ENCODE results near the gene WDR1. TPM values are rescaled to one million over a fixed set of nuclear protein-coding genes. Genes with fewer than 3 reads are reported as not detected.

WDR1 gene
- total RNA-seq, 1 experiment from 2014 or later = 258 TPM

- H3K4me3 ChIP-seq = no peak overlapping the region
- TF ChIP-seq EZH2 (IDR thresholded peaks at IDR 0.05; ENCODE audit: low read depth) = no peak
- TF ChIP-seq CTCF (conservative IDR thresholded peaks at IDR 0.05) = no peak
- H3K4me2 ChIP-seq = no peak overlapping the region
- no peaks in the 10 kb centered on the region for H3K9me3 ChIP-seq (ENCODE audit: insufficient read depth, low read depth)
- H3K36me3 ChIP-seq (ENCODE audit: low read depth) = 0 out of 2 replicates have a peak, but pooled peaks cover 4% of the 10 kb centered on the region
- H3K79me2 ChIP-seq (ENCODE audit: low read depth) = peaks cover 10% of the 10 kb centered on the region
- no peak overlapping the region for H3K27ac ChIP-seq
- H2AFZ ChIP-seq = no peak overlapping the region
- ChIA-PET POLR2A (ENCODE audit: unreplicated experiment) (no interaction called here), CTCF (no interaction called here)
- H4K20me1 ChIP-seq (ENCODE audit: insufficient read depth) = peaks cover 8% of the 10 kb centered on the region
- no peaks in the 10 kb centered on the region for H3K4me1 ChIP-seq (replicated peaks; ENCODE audit: insufficient read depth)
- no peak for DNase-seq
- no peaks in the 10 kb centered on the region for H3F3A ChIP-seq (ENCODE audit: insufficient read depth, low read depth)
- BruUV-seq (replicated peaks) = no TSS peak
- intact Hi-C loops (cut with micrococcal nuclease; ENCODE audit: unreplicated experiment) = no loop called here
- H3K27me3 ChIP-seq (ENCODE audit: insufficient read depth, low read depth) = no peaks in the 10 kb centered on the region
- H3K9me2 ChIP-seq (ENCODE audit: insufficient read depth) = no peaks in the 10 kb centered on the region
These were observed 29.3 kb downstream of the WDR1 start for GRCh38 chr4:10087152-10087791.

- intact Hi-C loops (cut with micrococcal nuclease; ENCODE audit: unreplicated experiment) = no loop called here
- Histone ChIP-seq H3K4me1 (replicated peaks; ENCODE audit: insufficient read depth) (no peaks in the 10 kb centered on the region), H3K36me3 (ENCODE audit: low read depth) (0 out of 2 replicates have a peak, but pooled peaks cover 4% of the 10 kb centered on the region), H3K4me2 (no peak overlapping the region), H3K27ac (no peak overlapping the region), H3K27me3 (ENCODE audit: insufficient read depth, low read depth) (no peaks in the 10 kb centered on the region), H4K20me1 (ENCODE audit: insufficient read depth) (peaks cover 8% of the 10 kb centered on the region), H2AFZ (no peak overlapping the region), H3K9me2 (ENCODE audit: insufficient read depth) (no peaks in the 10 kb centered on the region), H3K79me2 (ENCODE audit: low read depth) (0 out of 2 replicates have a peak, but pooled peaks cover 5% of the 10 kb centered on the region), H3F3A (ENCODE audit: insufficient read depth, low read depth) (no peaks in the 10 kb centered on the region), H3K9me3 (ENCODE audit: insufficient read depth, low read depth) (no peaks in the 10 kb centered on the region), H3K4me3 (no peak overlapping the region)
- DNase-seq = no peak
- TF ChIP-seq CTCF (conservative IDR thresholded peaks at IDR 0.05) = no peak
- no peak for TF ChIP-seq EZH2 (IDR thresholded peaks at IDR 0.05; ENCODE audit: low read depth)
- no TSS peak for BruUV-seq (replicated peaks)
- ChIA-PET CTCF (no interaction called here), POLR2A (ENCODE audit: unreplicated experiment) (no interaction called here)
These were observed 30.0 kb downstream of the WDR1 start for GRCh38 chr4:10086506-10087120.

- ChIA-PET CTCF (no interaction called here), POLR2A (ENCODE audit: unreplicated experiment) (no interaction called here)
- Histone ChIP-seq H2AFZ (no peak overlapping the region), H3K4me1 (replicated peaks; ENCODE audit: insufficient read depth) (no peaks in the 10 kb centered on the region), H3K9me3 (ENCODE audit: insufficient read depth, low read depth) (no peaks in the 10 kb centered on the region), H3K4me3 (no peak overlapping the region), H3K27ac (no peak overlapping the region), H3K36me3 (ENCODE audit: low read depth) (0 out of 2 replicates have a peak, but pooled peaks cover 4% of the 10 kb centered on the region), H4K20me1 (ENCODE audit: insufficient read depth) (peaks cover 8% of the 10 kb centered on the region), H3F3A (ENCODE audit: insufficient read depth, low read depth) (no peaks in the 10 kb centered on the region), H3K27me3 (ENCODE audit: insufficient read depth, low read depth) (no peaks in the 10 kb centered on the region), H3K4me2 (no peak overlapping the region), H3K9me2 (ENCODE audit: insufficient read depth) (no peaks in the 10 kb centered on the region), H3K79me2 (ENCODE audit: low read depth) (0 out of 2 replicates have a peak, but pooled peaks cover 4% of the 10 kb centered on the region)
- no peak for DNase-seq
- no TSS peak for BruUV-seq (replicated peaks)
- intact Hi-C loops (cut with micrococcal nuclease; ENCODE audit: unreplicated experiment) = no loop called here
- no peak for TF ChIP-seq EZH2 (IDR thresholded peaks at IDR 0.05; ENCODE audit: low read depth)
- TF ChIP-seq CTCF (conservative IDR thresholded peaks at IDR 0.05) = no peak
These were observed 30.6 kb downstream of the WDR1 start for GRCh38 chr4:10085828-10086505.

Measured in PC-9 (cell line).